Stimulated activated CD8-positive, alpha-beta memory T cell treated with anti-CD3 and anti-CD28 coated beads, Interleukin-15, amount 100 ng/mL, for 48 hours (primary cell): Measurements from ENCODE around the gene PDE9A.
"Not testable (repeated sequence)": the region's sequence is repeated elsewhere in the genome, so short reads cannot be mapped to it uniquely, and the experiment has no call there.

Experiments used
- DNase-seq, 2 donors: peaks; one replicate each; pipeline ENCODE4 v3.0.0-alpha.2; 2020; ENCODE audit warnings: low read depth in 2 of 2

PDE9A gene

GRCh38 chr21:42624095-42624790 lies 29.2 kb upstream of the PDE9A start:
- DNase-seq: no peak

GRCh38 chr21:42624936-42625335 lies 28.5 kb upstream of the PDE9A start:
- DNase-seq: no peak

GRCh38 chr21:42626171-42626570 lies 27.2 kb upstream of the PDE9A start:
- no peak for DNase-seq

- no peak for DNase-seq
Measured at GRCh38 chr21:42627527-42628289, 25.7 kb upstream of the PDE9A start.

GRCh38 chr21:42628466-42629061 lies 24.9 kb upstream of the PDE9A start:
- DNase-seq: not testable (repeated sequence)

- no peak for DNase-seq
Measured at GRCh38 chr21:42629933-42630589, 23.4 kb upstream of the PDE9A start.

- no peak for DNase-seq
Measured at GRCh38 chr21:42630626-42631025, 22.8 kb upstream of the PDE9A start.

- no peak for DNase-seq
Measured at GRCh38 chr21:42631142-42631541, 22.3 kb upstream of the PDE9A start.

- DNase-seq: no peak
Measured at GRCh38 chr21:42632336-42632751, 21.1 kb upstream of the PDE9A start.

- DNase-seq: no peak
Measured at GRCh38 chr21:42632771-42633690, 20.4 kb upstream of the PDE9A start.

- DNase-seq: no peak
Measured at GRCh38 chr21:42633858-42634257, 19.6 kb upstream of the PDE9A start.

GRCh38 chr21:42635848-42636519 lies 17.4 kb upstream of the PDE9A start:
- no peak for DNase-seq

GRCh38 chr21:42636520-42637266 lies 16.7 kb upstream of the PDE9A start:
- DNase-seq: no peak

GRCh38 chr21:42637267-42638041 lies 16.0 kb upstream of the PDE9A start:
- no peak for DNase-seq

GRCh38 chr21:42638266-42638863 lies 15.1 kb upstream of the PDE9A start:
- DNase-seq: no peak

GRCh38 chr21:42639646-42640152 lies 13.7 kb upstream of the PDE9A start:
- no peak for DNase-seq

- DNase-seq: no peak
Measured at GRCh38 chr21:42640486-42640885, 12.9 kb upstream of the PDE9A start.
